T follicular helper cell (primary cell): ENCODE measurements around the gene MYLK4.

Experiments used
- DNase-seq: peaks from one replicate; pipeline ENCODE4 v3.0.0-alpha.2; 2020; ENCODE audit warnings: low read depth
- total RNA-seq, 2 experiments: gene quantifications; one replicate each; lab custom pipeline; 2026; lab: John Stamatoyannopoulos, UW

MYLK4 gene
- 0.91 to 5.2 reads per million in 2 experiments for total RNA-seq

DNA sequence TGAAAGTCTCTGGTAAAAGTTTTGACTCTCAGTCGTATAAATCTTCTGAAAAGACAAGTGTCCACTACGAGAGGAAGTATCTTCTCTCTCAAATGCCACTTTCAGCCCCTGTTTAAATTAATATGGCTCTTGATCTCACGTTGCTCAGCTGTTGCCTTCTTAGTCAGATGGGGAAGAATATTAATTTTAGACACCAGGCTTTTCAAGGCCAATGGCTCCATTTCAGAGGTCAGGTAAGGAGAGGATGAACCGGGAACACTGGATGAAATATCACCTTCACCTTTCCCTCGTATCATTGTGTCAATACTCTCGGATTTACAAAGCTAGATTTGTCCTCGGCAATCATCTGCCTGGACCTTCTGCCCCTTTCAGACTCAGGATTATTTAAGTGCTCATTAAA lies at the start of gene MYLK4:
Gene MYLK4, minus strand, starts transcription at position 91 of the 400 bp plus-strand sequence. CDS start 1,628 bp downstream, outside the sequence.
- DNase-seq, result no peak

DNA sequence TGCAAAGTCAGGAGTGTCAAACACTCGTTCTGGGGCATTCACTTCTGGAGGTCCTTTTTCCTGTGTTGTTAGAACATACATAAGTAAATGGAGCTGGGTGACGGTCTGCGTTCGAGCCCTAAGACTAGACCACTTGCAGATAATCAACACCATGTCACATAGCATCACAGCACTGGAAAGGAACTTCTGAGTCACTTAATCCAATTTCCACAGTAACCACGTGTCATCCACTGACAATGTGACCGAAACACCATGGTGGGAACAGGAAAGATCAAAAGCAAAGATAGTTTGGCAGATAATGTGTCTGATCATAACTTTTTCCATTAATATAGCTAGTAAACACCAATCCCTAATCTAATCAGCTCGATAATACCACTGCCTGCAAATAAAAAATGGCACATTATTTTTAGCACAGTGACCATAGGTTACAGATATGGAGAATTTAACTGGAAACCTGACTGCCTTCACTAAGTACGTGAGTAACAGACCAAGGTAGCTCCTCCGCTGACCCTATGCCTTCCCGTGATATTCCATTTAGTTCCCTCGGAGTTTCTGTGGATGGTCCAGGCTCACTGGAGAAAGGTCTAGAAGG lies 49.3 kb upstream of the MYLK4 start:
- DNase-seq, result no peak

DNA sequence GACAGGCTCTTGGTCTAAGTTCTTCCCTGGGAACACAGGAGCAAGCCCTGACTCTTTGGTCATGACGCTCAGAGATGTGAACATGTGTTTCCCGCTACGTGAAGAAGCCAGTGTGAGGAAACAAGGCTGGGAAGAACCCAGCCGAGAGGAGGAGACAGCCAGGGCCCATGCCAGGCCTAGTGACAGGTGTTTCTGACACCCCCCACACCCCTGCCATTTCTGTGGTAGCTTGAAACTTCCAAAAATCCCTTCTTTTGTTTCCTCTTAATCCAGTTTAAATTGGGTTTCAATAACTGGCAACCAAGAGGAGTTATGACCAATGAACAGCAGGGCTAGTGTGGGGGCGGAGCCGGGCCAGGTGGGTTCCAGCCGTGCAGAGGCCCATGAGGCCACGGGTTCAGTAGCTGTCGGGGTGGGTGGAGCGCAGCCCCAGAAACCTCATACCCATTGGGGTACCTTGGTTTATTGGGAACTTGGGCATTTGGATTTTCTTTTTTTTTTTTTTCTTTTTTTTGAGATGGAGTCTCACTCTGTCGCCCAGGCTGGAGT lies 47.9 kb upstream of the MYLK4 start:
- DNase-seq, result no peak

DNA sequence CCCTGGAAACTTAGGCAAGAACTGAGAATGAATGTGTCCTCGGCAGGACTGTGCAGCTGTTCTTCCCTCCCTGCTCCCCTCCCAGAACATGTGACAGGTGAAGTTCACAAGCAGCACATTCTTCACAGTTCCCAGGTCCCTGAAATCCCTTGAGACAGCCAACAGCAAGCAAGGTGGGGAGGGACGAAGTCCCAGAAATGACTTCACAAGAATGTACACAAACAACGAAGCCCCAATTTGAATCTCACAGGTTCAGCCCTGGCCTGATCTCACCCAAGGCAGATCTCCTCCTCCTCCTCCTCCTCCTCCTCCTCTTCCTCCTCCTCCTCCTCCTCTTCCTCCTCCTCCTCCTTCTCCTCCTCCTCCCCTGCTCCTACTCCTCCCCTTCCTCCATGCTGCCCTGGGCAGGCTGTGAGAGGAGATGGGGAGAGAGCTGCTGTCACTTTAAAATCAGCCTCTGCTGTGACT lies 46.9 kb upstream of the MYLK4 start:
- DNase-seq, result no peak

DNA sequence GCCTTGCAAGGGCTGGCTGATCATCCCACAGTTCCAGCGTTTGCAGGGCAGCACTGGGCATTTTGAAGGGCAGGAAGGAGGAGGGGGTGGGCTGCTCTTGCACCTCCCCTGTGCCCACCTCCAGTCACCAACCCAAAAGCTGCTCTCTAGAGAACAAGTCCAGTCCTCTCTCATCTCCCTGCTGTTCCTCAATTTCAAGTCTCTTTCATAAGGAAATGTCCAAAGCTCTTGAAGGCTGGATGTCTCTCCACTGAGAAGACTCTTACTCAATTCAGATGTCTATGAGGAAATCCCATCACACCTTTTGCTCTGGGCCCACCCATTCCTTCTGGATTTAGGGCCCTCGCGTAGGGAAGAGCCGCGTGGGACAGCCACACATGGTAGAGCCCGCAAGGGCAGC lies 46.1 kb upstream of the MYLK4 start:
- DNase-seq, result no peak

DNA sequence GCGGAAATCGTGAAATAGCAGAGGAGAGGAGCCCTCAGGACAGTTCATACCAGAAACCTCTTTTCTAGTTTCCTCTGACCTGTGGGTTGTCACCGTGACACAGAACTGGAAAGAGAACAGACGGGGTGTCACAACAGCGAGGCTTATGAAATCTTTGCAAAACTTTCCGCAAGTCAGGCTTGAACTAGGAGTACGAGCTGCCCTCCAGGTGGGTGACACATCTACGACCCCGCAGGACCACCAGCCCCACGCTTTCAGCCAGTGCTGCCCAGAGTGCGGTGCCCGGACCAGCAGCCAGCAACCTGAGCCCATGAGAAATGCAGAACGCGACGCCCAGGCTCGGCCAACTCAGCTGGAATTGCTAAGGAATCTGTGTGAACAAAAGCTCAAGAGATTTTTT lies 45.2 kb upstream of the MYLK4 start:
- no peak for DNase-seq

DNA sequence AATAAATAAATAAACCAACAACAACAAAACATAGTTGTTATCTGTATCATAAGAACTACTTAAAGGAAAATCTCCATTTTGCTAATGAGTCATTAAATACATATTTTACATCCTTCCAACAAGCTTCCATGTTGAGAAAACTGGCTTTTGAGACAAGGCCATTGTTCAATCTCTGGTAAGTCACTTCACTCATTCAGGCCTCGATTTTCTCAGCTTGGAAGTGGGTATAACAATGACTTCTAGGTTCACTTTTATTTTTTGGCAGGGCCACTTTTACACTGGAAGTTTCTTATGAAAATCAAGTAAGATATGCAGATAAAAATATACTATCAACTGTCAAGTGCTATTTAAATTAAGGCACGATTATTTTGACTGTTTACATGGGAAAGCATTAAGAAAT lies 44.4 kb upstream of the MYLK4 start:
- DNase-seq, result no peak

DNA sequence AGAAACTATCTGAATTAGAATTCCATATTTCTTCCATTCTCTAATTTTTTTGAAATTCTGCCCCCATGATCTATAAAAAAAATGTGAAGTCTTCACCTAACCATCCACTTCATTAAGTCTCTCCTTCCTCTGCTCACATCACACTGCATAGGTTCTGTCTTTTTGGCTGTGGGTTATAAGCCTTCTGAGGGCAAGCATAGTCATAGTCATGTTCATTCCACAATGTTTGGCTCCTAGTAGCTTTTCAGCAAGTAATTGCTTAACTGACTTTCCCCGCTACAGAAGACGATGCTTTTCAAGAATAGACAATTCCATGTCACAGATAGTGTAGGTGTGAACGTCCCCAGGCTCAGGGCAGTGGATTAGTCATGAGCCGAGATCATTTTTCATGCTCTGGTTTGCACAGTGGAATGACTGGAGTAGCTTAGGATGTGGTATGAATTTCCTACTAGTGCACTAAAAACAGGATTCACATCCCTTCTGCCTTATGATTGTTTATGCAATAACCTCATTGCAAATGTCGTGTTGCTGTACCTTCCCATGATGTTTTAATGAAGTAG lies 43.5 kb upstream of the MYLK4 start:
- DNase-seq, result no peak

DNA sequence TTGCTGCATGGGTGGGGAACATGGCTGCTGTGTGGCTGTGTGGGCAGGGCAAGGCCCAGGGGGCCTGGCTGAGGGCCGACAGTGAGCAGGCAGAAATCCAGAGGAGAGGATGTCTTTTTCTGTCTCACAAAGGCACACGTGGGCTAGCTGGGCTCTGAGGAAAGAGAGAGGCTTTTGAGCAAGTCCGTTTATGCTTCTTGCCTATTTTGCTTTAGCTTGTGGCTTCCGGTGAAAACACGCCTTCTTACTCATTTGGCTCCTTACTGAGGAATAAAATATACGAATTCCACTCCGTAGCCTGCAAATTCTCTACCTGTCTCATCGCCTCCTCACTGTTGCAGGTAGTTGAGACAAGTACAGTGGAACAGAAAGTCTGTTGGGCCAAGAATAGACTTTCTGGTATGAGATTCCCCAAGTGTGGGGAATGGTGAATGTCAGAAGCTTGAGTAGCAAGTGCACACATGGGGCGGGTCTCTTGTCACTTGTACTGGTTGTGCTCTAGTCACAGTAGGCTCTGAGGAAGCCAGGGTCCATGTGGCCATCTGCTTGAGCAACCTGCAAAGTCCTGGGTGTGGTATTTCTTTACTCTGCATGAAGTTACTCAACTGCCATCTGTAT lies 42.9 kb upstream of the MYLK4 start:
- DNase-seq, result no peak

DNA sequence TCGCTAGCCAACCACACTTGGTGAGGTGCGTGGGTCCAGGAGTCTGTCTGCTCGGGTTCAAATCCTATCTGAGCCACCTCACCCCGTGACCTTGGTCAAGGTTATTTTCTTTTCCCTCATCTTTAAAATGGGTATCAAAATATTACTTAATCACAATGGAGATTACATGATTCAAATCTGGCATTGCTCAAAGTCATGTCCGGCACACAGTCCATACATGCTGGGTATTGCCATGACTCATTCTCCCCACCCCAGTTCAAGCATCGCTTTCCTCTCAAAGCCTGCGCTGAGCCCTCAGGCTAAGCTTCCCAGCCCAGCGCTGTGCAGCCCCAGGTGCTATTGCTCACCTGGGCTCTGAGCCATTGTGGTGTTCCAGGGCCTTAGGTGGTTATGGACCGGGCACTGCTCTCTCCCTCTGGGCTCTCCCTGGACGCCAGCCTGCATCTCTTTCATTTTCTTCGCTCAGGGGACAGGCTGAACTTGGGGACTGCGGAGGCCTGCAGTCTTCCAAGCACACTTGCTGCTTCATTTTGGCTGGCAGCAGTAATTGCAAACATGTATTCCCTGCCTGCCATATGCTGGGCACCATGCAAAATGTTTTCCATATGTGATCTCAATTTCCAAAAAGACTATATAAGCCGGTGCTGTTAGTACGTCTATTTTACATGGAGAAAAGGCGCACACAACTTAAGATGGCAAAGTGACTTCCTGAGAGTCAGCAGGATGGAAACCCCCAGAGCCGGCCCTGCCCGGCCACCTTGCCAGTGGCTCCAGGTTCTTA lies 41.8 kb upstream of the MYLK4 start:
- no peak for DNase-seq

DNA sequence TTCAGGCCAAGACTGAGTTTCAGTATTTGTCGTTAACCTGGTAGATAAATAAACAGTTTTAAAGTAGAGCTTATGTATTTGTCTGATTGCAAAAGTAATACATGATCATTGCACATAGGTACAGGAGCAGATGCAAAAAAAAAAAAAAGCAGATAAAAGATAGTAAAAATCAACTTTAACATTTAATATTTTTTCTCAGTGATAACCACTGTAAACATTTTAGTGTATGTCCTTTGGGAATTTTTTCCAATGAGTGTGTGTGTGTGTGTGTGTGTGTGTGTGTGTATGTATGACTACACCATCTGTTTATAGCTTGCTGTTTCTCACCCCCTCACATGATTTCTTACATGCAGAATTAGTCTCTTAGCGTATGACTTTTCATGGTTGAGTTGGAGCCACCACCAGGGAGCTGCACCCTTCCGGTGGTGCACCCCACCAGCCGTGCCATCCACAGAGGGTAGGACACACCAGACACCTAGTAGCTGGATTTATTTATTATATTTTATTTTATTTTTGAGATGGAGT lies 40.8 kb upstream of the MYLK4 start:
- DNase-seq, result no peak

DNA sequence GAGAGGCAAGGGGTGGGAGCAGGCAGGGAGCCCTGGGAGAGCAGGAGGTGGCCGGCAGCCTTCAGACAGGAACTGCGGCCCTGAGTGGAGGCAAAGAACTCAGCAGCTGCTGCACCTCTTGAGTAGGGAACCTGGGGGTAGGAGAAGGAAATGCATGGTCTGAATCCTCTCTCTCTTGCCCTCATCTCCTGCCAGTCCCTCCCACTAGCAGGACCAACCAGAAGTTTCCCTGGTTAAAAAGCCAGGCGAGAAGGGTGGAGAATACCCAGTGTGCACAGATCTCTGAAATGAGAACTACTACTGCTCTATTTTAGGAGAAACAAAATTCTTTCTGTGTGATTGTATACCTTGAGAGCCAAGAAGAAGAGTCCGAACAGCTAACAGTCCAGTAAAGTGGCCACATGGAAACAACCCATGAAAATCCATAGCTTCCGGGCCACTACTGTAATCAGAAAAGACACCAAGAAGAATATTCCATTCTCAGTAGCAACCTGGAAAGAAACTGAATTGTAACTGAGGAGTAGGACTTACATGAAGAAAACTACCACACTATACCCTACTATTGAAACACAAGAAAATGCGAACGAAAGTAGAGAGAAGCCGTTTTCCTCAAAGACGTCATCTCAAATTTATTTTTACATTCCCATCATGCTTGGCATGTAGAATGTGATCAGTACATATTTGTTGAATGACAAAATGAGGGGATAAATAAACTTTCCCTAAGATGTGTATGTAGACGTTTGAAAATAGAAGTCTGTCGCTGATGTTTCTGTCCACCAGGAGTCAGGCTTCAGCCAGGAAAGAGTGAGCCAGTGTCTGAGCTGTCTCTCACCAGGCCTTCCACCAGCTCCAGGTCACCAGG lies 40.1 kb upstream of the MYLK4 start:
- peak; percentile 25 for DNase-seq

DNA sequence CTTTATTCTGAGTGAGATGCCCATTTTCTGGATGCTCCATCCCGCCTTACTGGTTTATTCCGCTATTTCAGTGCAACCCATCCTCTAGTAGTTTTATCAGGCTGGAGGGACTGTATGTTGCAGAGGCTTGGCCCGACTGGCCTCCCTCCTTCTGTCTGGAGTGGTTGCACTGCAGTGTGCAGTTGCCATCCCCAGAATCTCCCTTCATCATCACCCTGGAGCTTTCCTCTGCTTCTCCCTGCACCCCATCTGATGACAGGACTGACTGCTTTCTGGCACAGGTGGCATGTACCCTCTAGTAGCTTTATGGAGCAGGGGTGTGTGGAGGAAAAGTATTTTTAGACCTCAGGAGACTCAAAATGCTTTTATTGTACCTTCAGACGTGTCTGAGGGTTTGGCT lies 35.5 kb upstream of the MYLK4 start:
- no peak for DNase-seq

DNA sequence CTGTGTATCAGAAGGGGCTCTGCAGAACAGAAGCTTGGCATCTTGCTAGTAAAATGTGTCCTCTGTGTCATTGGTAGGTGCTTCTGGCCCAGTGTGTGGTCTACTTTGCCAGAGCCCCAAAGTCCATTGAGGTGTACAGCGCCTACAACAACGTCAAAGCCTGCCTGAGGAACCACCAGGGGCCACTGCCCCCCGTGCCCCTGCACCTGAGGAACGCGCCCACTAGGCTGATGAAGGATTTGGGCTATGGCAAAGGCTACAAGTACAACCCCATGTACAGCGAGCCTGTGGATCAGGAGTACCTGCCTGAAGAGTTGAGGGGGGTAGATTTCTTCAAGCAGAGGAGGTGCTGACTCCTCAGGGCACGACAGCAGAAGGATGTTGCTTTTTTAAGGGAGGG lies 34.2 kb upstream of the MYLK4 start:
- DNase-seq, result no peak

DNA sequence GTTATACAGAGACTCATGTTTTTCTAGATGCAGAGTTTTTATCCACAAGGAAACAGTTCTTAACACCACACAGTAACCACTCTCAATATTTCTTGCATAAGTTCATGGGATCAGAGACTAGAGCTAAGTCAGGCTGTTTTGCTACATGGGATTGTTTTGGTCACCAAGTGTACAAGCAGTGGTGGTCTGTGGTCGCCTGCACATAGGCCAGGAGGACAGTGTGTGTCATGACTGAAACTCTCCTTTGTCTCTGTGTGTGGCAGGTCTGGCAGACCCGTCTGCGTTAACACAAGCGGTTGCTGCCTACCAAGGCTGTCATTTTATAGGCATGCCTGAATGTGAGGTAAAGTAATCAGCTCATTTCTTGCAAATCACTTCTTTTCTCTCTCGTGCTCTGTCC lies 33.3 kb upstream of the MYLK4 start:
- DNase-seq, result no peak

DNA sequence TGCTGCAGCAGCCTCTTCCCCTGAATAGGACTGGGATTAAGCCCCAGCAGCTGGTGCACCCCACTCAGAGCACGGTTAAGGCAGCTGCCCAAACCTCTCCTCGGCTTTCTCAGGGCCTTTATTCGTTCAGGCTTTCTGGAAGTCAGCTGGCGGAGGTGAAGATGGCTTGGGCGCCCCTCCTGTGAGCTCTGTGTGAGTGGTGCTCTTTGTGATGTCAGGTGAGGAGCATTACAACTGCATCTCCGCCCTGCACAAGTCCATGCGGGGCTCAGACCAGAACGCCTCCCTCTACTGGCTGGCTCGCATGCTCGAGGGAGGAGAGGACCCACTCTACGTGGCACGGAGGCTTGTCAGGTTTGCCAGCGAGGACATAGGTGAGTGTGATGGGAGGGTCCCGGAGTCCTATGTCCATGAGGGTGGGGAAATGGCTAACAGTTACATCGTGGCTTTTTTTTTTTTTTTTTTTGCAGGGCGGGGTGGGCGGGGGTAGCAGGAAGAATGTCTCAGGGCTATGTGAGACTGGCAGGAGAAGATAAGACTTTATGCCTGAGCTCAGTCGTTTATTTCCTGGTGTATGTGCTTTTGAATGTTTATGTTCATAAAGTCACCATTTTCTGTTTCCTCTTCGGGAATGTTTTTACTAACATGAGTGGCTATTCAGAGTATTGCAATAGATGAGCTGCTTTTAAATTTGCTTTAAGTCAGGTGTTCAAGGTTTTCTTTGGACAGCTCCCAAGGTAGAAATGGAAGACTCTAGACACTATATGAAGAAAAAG lies 32.7 kb upstream of the MYLK4 start:
- DNase-seq, result no peak

DNA sequence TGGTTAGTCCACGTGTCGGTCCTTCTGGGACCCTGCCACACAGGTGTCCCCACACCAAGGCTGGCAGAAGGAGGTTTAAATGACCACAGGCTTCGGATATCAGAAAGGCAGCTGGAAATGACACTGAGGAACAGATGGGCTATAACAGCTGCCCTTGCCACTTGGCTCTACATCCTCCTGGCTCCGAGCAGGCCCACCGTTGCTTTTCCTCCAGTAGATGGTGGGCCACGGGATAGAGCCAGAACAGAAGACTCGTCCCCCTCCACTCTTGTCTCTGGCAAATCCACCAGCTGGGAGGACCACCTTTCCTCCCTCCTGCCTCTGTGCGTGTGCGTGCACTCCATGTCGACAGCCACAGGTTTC lies 32.1 kb upstream of the MYLK4 start:
- DNase-seq, result no peak

DNA sequence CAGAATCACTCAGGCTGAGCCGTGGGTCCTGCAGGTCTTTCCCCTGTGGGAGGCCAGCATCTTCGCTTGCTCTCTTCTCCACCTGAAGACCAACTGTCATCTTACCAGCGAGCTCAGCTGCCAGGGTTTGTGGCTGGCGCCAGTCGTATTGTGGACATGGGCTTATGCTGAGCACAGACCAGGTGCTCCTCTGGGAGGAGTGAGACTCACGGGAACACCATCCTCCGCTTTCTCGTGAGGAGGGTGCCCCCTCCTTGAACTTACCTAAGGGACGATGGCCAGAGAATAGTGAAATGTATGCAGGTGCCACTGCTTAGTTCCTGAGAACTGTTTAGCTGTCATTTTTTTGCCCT lies 31.6 kb upstream of the MYLK4 start:
- DNase-seq, result no peak

DNA sequence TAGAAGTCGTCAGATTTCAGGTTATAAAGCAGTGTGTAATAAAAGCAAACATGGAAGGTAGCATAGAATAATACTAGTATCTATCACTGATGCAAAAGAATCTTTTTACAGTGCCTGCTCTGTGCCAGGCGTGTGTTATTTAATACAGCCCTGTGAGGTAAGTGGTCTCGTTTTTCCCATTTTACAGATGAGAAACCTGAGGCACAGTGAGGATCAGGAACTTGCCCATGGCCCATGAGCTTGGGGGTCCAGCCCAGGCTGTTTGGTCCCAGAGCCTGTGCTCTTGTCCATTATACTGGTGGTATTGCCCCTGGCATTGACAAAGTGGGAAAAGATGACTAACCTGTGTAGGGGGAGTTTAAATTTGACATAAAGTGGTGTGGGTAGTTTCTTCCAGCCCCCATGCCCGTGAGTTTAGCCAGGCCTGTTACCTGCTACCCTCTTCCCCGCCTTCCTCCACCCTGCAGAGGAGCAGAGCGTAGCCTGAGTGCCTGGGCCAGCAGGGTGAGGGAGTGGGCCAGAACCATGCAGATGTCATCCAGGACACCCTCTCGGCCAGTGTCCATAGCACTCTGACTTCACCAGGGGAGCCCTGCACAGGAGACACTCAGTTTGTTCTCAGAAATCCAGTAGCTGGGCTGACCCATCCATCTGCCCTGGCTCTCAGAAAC lies 31.1 kb upstream of the MYLK4 start:
- DNase-seq, result no peak

DNA sequence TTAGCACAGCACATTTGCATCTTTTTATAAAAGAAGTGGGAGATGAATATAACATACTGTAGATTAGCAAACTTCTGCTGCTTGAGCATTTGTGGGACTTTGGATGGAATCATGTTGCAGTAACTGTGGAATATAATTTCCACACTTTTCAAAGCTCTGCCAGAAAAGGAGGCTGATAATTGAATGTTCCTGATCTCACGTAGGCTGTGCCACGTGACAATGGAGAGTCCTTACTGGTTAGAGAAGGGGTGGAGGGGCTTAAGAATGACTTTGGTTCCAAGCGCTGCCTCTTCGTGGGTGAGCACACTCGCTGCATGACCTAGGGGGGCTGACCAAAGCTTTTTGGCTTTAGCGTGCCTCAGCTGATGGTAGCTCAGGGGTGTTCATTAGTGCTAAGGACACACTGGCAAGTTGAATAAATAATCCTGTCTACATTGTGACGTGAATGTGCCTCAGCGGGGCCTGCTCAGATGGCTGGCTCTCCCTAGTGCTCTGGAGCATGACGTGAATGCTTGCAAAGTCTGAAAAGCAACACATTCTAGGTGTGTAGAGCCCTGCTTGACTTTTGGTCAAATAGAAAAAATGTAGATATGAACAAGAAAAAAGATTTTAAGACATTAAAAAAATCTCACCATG lies 29.5 kb upstream of the MYLK4 start:
- DNase-seq, result no peak
